Fibroblast of pulmonary artery (primary cell): ENCODE results near the gene PRSS12.

ENCODE experiments used
- DNase-seq: peaks from one replicate; pipeline ENCODE4 v3.0.0-alpha.2; 2010; ENCODE audit warnings: low read depth
- H3K4me3 ChIP-seq: replicated peaks from 2 replicates; pipeline ENCODE4 v1.5.1; 2011; ENCODE audit warnings: low read depth, mild to moderate bottlenecking, control low read depth, low read length, moderate library complexity
- CTCF ChIP-seq: IDR thresholded peaks from 2 replicates; pipeline ENCODE4 v1.5.1; 2011; ENCODE audit warnings: mild to moderate bottlenecking, control low read depth, low read length, inconsistent platforms; ENCODE audit errors: missing control alignments

PRSS12 gene

GRCh38 chr4:118337954-118338353 lies 14.8 kb downstream of the PRSS12 start:
- TF ChIP-seq CTCF: no peak
- H3K4me3 ChIP-seq: no peak overlapping the region
- DNase-seq: no peak

- no peak for TF ChIP-seq CTCF
- no peak overlapping the region for H3K4me3 ChIP-seq
- no peak for DNase-seq
Measured at GRCh38 chr4:118335774-118336173, 17.0 kb downstream of the PRSS12 start.

- no peak for TF ChIP-seq CTCF
- no peak for DNase-seq
Measured at GRCh38 chr4:118335324-118335723, 17.5 kb downstream of the PRSS12 start.

GRCh38 chr4:118331352-118331751 lies 21.5 kb downstream of the PRSS12 start:
- DNase-seq: no peak
- H3K4me3 ChIP-seq: no peak overlapping the region
- no peak for TF ChIP-seq CTCF

More at GRCh38 chr4:118335324-118335723, 17.5 kb downstream of the PRSS12 start:
- no peak overlapping the region for H3K4me3 ChIP-seq

GRCh38 chr4:118329849-118330248 lies 23.0 kb downstream of the PRSS12 start:
- TF ChIP-seq CTCF: no peak
- no peak for DNase-seq
- no peak overlapping the region for H3K4me3 ChIP-seq

- no peak for DNase-seq
- no peak overlapping the region for H3K4me3 ChIP-seq
- TF ChIP-seq CTCF: no peak
Measured at GRCh38 chr4:118327554-118328241, 25.1 kb downstream of the PRSS12 start.

GRCh38 chr4:118326585-118326984 lies 26.2 kb downstream of the PRSS12 start:
- no peak for TF ChIP-seq CTCF
- no peak overlapping the region for H3K4me3 ChIP-seq
- DNase-seq: no peak
